ENCODE measurements around the gene APPL2. TPM values are rescaled to one million over a fixed set of nuclear protein-coding genes. Genes with fewer than 3 reads are reported as not detected.
A peak's percentile ranks its signal among the peaks of the same experiment; 100 is the strongest.

The APPL2 gene
- polyA plus RNA-seq, 3 donors from 2014 or later: 9.5 to 14.1 (median 10.5) TPM

- Mint-ChIP-seq H3K36me3 (no peaks in the 10 kb centered on the region), H3K4me1 (peaks cover 8 to 11% of the 10 kb centered on the region in 2 donors), H3K27me3 (ENCODE audit: low read depth in 3 of 3) (peaks cover 12 to 14% (median 13%) of the 10 kb centered on the region in 3 donors), H3K27ac (no peak overlapping the region), H3K9me3 (no peaks in the 10 kb centered on the region), H3K4me3 (no peak overlapping the region)
- DNase-seq: no peak
Observed at GRCh38 chr12:105240228-105240627, 4.3 kb upstream of the APPL2 start.

GRCh38 chr12:105239304-105239703, 3.3 kb upstream of the APPL2 start:
- no peak overlapping the region for H3K27ac Mint-ChIP-seq
- H3K4me3 Mint-ChIP-seq: no peak overlapping the region
- H3K4me1 Mint-ChIP-seq: peaks cover 17 to 21% of the 10 kb centered on the region in 2 donors

GRCh38 chr12:105237666-105238065, 1.7 kb upstream of the APPL2 start:
- Mint-ChIP-seq H3K36me3 (no peaks in the 10 kb centered on the region), H3K4me1 (peaks cover 33 to 36% of the 10 kb centered on the region in 2 donors), H3K27me3 (ENCODE audit: low read depth in 3 of 3) (peaks cover 8 to 18% (median 11%) of the 10 kb centered on the region in 3 donors), H3K4me3 (no peak overlapping the region), H3K9me3 (no peaks in the 10 kb centered on the region), H3K27ac (no peak overlapping the region)
- no peak for DNase-seq

More at GRCh38 chr12:105239304-105239703, 3.3 kb upstream of the APPL2 start:
- Mint-ChIP-seq H3K9me3 (no peaks in the 10 kb centered on the region), H3K27me3 (ENCODE audit: low read depth in 3 of 3) (peaks cover 11 to 18% (median 12%) of the 10 kb centered on the region in 3 donors), H3K36me3 (no peaks in the 10 kb centered on the region)
- DNase-seq: no peak

GRCh38 chr12:105235281-105235731, 668 bp downstream of the APPL2 start:
- peaks cover 39 to 46% of the 10 kb centered on the region in 2 donors for H3K4me1 Mint-ChIP-seq

GRCh38 chr12:105234197-105234596, 1.8 kb downstream of the APPL2 start:
- Mint-ChIP-seq H3K36me3 (peaks cover 0 to 4% (median 0%) of the 10 kb centered on the region in 3 donors), H3K4me3 (peak overlapping the region; percentile 91 to 95 (median 93)), H3K27me3 (ENCODE audit: low read depth in 3 of 3) (peaks cover 6 to 15% (median 11%) of the 10 kb centered on the region in 3 donors), H3K9me3 (no peaks in the 10 kb centered on the region), H3K27ac (peak overlapping the region; percentile 92 to 97 (median 96)), H3K4me1 (peaks cover 39 to 46% of the 10 kb centered on the region in 2 donors)
- DNase-seq: no peak

More at GRCh38 chr12:105235281-105235731, 668 bp downstream of the APPL2 start:
- Mint-ChIP-seq H3K4me3 (peak overlapping the region; percentile 91 to 95 (median 93)), H3K9me3 (no peaks in the 10 kb centered on the region), H3K27me3 (ENCODE audit: low read depth in 3 of 3) (peaks cover 6 to 15% (median 11%) of the 10 kb centered on the region in 3 donors), H3K27ac (peak overlapping the region; percentile 92 to 97 (median 96)), H3K36me3 (peaks cover 0 to 4% (median 0%) of the 10 kb centered on the region in 3 donors)
- no peak for DNase-seq

- H3K27ac Mint-ChIP-seq: peak overlapping the region in 3 of 6 donors; percentile 34 to 95 (median 70)
- peak overlapping the region in 2 of 5 donors; percentile 27 to 44 for H3K4me3 Mint-ChIP-seq
- no peak for DNase-seq
- H3K27me3 Mint-ChIP-seq (ENCODE audit: low read depth in 3 of 3): peaks cover 6 to 15% (median 11%) of the 10 kb centered on the region in 3 donors
- peaks cover 39 to 54% of the 10 kb centered on the region in 2 donors for H3K4me1 Mint-ChIP-seq
- H3K36me3 Mint-ChIP-seq: peaks cover 0 to 13% (median 4%) of the 10 kb centered on the region in 3 donors
- H3K9me3 Mint-ChIP-seq: no peaks in the 10 kb centered on the region
Observed at GRCh38 chr12:105233041-105233905, 2.7 kb downstream of the APPL2 start.

GRCh38 chr12:105231396-105231795, 4.6 kb downstream of the APPL2 start:
- H3K4me1 Mint-ChIP-seq: peaks cover 43 to 65% of the 10 kb centered on the region in 2 donors
- peaks cover 10 to 22% (median 13%) of the 10 kb centered on the region in 3 donors for H3K36me3 Mint-ChIP-seq

GRCh38 chr12:105229371-105229770, 6.6 kb downstream of the APPL2 start:
- Mint-ChIP-seq H3K27me3 (ENCODE audit: low read depth in 3 of 3) (peaks cover 2 to 4% (median 2%) of the 10 kb centered on the region in 3 donors), H3K36me3 (peaks cover 10 to 23% (median 22%) of the 10 kb centered on the region in 3 donors), H3K4me3 (no peak overlapping the region), H3K9me3 (no peaks in the 10 kb centered on the region), H3K27ac (peak overlapping the region in 1 of 6 donors; percentile 21), H3K4me1 (peaks cover 47 to 65% of the 10 kb centered on the region in 2 donors)
- DNase-seq: no peak

More at GRCh38 chr12:105231396-105231795, 4.6 kb downstream of the APPL2 start:
- H3K4me3 Mint-ChIP-seq: no peak overlapping the region
- no peak for DNase-seq
- no peak overlapping the region for H3K27ac Mint-ChIP-seq
- peaks cover 6 to 15% (median 8%) of the 10 kb centered on the region in 3 donors for H3K27me3 Mint-ChIP-seq (ENCODE audit: low read depth in 3 of 3)
- H3K9me3 Mint-ChIP-seq: no peaks in the 10 kb centered on the region

- no peak overlapping the region for H3K27ac Mint-ChIP-seq
Observed at GRCh38 chr12:105228966-105229365, 7.0 kb downstream of the APPL2 start.

GRCh38 chr12:105228494-105228893, 7.5 kb downstream of the APPL2 start:
- Mint-ChIP-seq H3K27ac (peak overlapping the region in 1 of 6 donors; percentile 41), H3K27me3 (ENCODE audit: low read depth in 3 of 3) (peaks cover 2 to 4% (median 2%) of the 10 kb centered on the region in 3 donors), H3K9me3 (no peaks in the 10 kb centered on the region), H3K36me3 (peaks cover 10 to 23% (median 23%) of the 10 kb centered on the region in 3 donors), H3K4me3 (no peak overlapping the region), H3K4me1 (peaks cover 38 to 58% of the 10 kb centered on the region in 2 donors)
- no peak for DNase-seq

More at GRCh38 chr12:105228966-105229365, 7.0 kb downstream of the APPL2 start:
- H3K4me3 Mint-ChIP-seq: no peak overlapping the region
- H3K27me3 Mint-ChIP-seq (ENCODE audit: low read depth in 3 of 3): peaks cover 2 to 4% (median 2%) of the 10 kb centered on the region in 3 donors
- no peaks in the 10 kb centered on the region for H3K9me3 Mint-ChIP-seq
- peaks cover 43 to 61% of the 10 kb centered on the region in 2 donors for H3K4me1 Mint-ChIP-seq
- no peak for DNase-seq
- H3K36me3 Mint-ChIP-seq: peaks cover 10 to 23% (median 22%) of the 10 kb centered on the region in 3 donors

- Mint-ChIP-seq H3K9me3 (no peaks in the 10 kb centered on the region), H3K27ac (peak overlapping the region in 1 of 6 donors; percentile 47), H3K36me3 (peaks cover 10 to 29% (median 29%) of the 10 kb centered on the region in 3 donors), H3K4me3 (no peak overlapping the region), H3K27me3 (ENCODE audit: low read depth in 3 of 3) (peaks cover 2 to 5% (median 3%) of the 10 kb centered on the region in 3 donors), H3K4me1 (peaks cover 36 to 58% of the 10 kb centered on the region in 2 donors)
- DNase-seq: no peak
Observed at GRCh38 chr12:105227879-105228278, 8.1 kb downstream of the APPL2 start.

GRCh38 chr12:105226219-105226618, 9.8 kb downstream of the APPL2 start:
- Mint-ChIP-seq H3K27me3 (ENCODE audit: low read depth in 3 of 3) (peaks cover 2 to 8% (median 7%) of the 10 kb centered on the region in 3 donors), H3K9me3 (no peaks in the 10 kb centered on the region), H3K36me3 (peaks cover 15 to 41% (median 39%) of the 10 kb centered on the region in 3 donors), H3K27ac (peak overlapping the region; percentile 34 to 83 (median 76)), H3K4me1 (peaks cover 42 to 58% of the 10 kb centered on the region in 2 donors), H3K4me3 (peak overlapping the region; percentile 38 to 77 (median 62))
- DNase-seq: peak; percentile 30 to 41 (median 35)

GRCh38 chr12:105225505-105226015, 10.4 kb downstream of the APPL2 start:
- no peak for DNase-seq
- H3K4me1 Mint-ChIP-seq: peaks cover 42 to 64% of the 10 kb centered on the region in 2 donors
- peaks cover 2 to 8% (median 7%) of the 10 kb centered on the region in 3 donors for H3K27me3 Mint-ChIP-seq (ENCODE audit: low read depth in 3 of 3)
- H3K9me3 Mint-ChIP-seq: no peaks in the 10 kb centered on the region
- peaks cover 15 to 46% (median 39%) of the 10 kb centered on the region in 3 donors for H3K36me3 Mint-ChIP-seq
- peak overlapping the region; percentile 22 to 83 (median 74) for H3K27ac Mint-ChIP-seq
- H3K4me3 Mint-ChIP-seq: peak overlapping the region in 3 of 5 donors; percentile 2 to 22 (median 8)
